PC-3 (cell line): ENCODE results near the gene PTPRD. TPM values are rescaled to one million over a fixed set of nuclear protein-coding genes. Genes with fewer than 3 reads are reported as not detected.

Source experiments
- ATAC-seq: fragments of 200-7000 bp; cut with Tn5 transposase; 2 replicates; pipeline ENCODE4 v1.9.1; 2020; ENCODE audit warnings: mild to moderate bottlenecking, moderate library complexity
- BruUV-seq: library from RNA; stranded (reverse); fragments of 400-500 nt; replicated peaks from 2 replicates; lab custom pipeline; 2021; lab: Mats Ljungman, UMichigan
- CTCF ChIA-PET: fragments of 300-600 bp; sonication (Branson Sonifier 250); formaldehyde crosslinking; loops from one replicate; lab custom pipeline; 2022; ENCODE audit warnings: antibody characterized with exemption; lab: Charles Lee
- POLR2A ChIA-PET: fragments of 300-600 bp; sonication (Branson Sonifier 250); formaldehyde crosslinking; loops from one replicate; lab custom pipeline; 2022; ENCODE audit warnings: antibody characterized with exemption; ENCODE audit not compliant: unreplicated experiment; lab: Charles Lee
- DNase-seq: peaks from one replicate; pipeline ENCODE4 v3.0.0-alpha.2; 2015
- H2AFZ ChIP-seq: fragments of 300-600 bp; sonication (generic); 2 replicates; pipeline ENCODE4 v1.6.0; 2016; ENCODE audit warnings: antibody characterized with exemption, low read length
- H3F3A ChIP-seq: fragments of 300-600 bp; sonication (generic); one replicate; pipeline ENCODE4 v1.6.0; 2017; ENCODE audit warnings: antibody characterized with exemption, low read length, control low read depth, mild to moderate bottlenecking; ENCODE audit not compliant: unreplicated experiment
- H3K27ac ChIP-seq: fragments of 300-600 bp; sonication (generic); 2 replicates; pipeline ENCODE4 v1.5.1; 2016; ENCODE audit warnings: mild to moderate bottlenecking, low read length
- H3K27me3 ChIP-seq: fragments of 300-600 bp; sonication (generic); 2 replicates; pipeline ENCODE4 v1.6.1; 2016; ENCODE audit warnings: low read length, mixed read lengths
- H3K36me3 ChIP-seq: fragments of 300-600 bp; sonication (generic); 2 replicates; pipeline ENCODE4 v1.6.1; 2016; ENCODE audit warnings: low read depth, mixed run types, low read length, mixed read lengths
- H3K4me1 ChIP-seq: fragments of 300-600 bp; sonication (generic); 2 replicates; pipeline ENCODE4 v1.5.1; 2016; ENCODE audit warnings: low read length; ENCODE audit not compliant: insufficient read depth
- H3K4me2 ChIP-seq: fragments of 300-600 bp; sonication (generic); 2 replicates; pipeline ENCODE4 v1.6.0; 2016; ENCODE audit warnings: low read length
- H3K4me3 ChIP-seq: fragments of 300-600 bp; sonication (generic); 2 replicates; pipeline ENCODE4 v1.5.1; 2016; ENCODE audit warnings: mild to moderate bottlenecking, low read length, mixed read lengths
- H3K79me2 ChIP-seq: fragments of 300-600 bp; sonication (generic); 2 replicates; pipeline ENCODE4 v1.6.1; 2017; ENCODE audit warnings: low read length, mixed read lengths
- H3K9ac ChIP-seq: fragments of 300-600 bp; sonication (generic); 2 replicates; pipeline ENCODE4 v1.6.0; 2016; ENCODE audit warnings: mild to moderate bottlenecking, low read length
- H3K9me2 ChIP-seq: fragments of 300-600 bp; sonication (generic); replicated peaks from 2 replicates; pipeline ENCODE4 v1.6.1; 2016; ENCODE audit warnings: mixed run types, low read length, mixed read lengths
- H3K9me3 ChIP-seq: fragments of 300-600 bp; sonication (generic); 2 replicates; pipeline ENCODE4 v1.6.1; 2016; ENCODE audit warnings: low read length, mixed read lengths
- H4K20me1 ChIP-seq: fragments of 300-600 bp; sonication (generic); 2 replicates; pipeline ENCODE4 v1.6.1; 2016; ENCODE audit warnings: low read length, mixed read lengths
- CTCF ChIP-seq: fragments of 300-600 bp; sonication (generic); conservative IDR thresholded peaks from 2 replicates; pipeline ENCODE4 v1.5.1; 2017; ENCODE audit warnings: antibody characterized with exemption, low read depth, mild to moderate bottlenecking, low read length
- EZH2 ChIP-seq: fragments of 300-600 bp; sonication (generic); IDR thresholded peaks from one replicate; pipeline ENCODE4 v1.6.1; 2017; ENCODE audit warnings: antibody characterized with exemption, mild to moderate bottlenecking, low read length; ENCODE audit not compliant: unreplicated experiment
- EZH2phosphoT487 ChIP-seq: fragments of 300-600 bp; sonication (generic); IDR thresholded peaks from 2 replicates; pipeline ENCODE4 v1.6.1; 2018; ENCODE audit warnings: mild to moderate bottlenecking, antibody characterized with exemption, low read length, borderline replicate concordance
- intact Hi-C: fragments of 100-400 bp; cut with micrococcal nuclease; formaldehyde crosslinking; loops from 2 replicates; pipeline ENCODE4 v1.9.0; 2023
- total RNA-seq: library from RNA; depleted of rRNA; stranded (reverse); fragments of >200 nt; gene quantifications from 2 replicates; pipeline ENCODE4 v1.2.3, GENCODE V29; 2014

PTPRD gene
- total RNA-seq, 1 experiment from 2014 or later = not detected

- no peak overlapping the region for H3K27ac ChIP-seq
- intact Hi-C loops = no loop called here
- no peaks in the 10 kb centered on the region for H3F3A ChIP-seq
- DNase-seq (no peak), ATAC-seq (no peak)
- H3K4me2 ChIP-seq = no peak overlapping the region
- H2AFZ ChIP-seq = no peak overlapping the region
- no peak overlapping the region for H3K9ac ChIP-seq
- no peaks in the 10 kb centered on the region for H3K27me3 ChIP-seq
- H3K4me1 ChIP-seq = no peaks in the 10 kb centered on the region
- no peaks in the 10 kb centered on the region for H3K9me3 ChIP-seq
- no peaks in the 10 kb centered on the region for H3K9me2 ChIP-seq
- BruUV-seq = no TSS peak
- TF ChIP-seq CTCF (no peak), EZH2phosphoT487 (no peak), EZH2 (no peak)
- H3K4me3 ChIP-seq = no peak overlapping the region
- no peaks in the 10 kb centered on the region for H3K36me3 ChIP-seq
- ChIA-PET POLR2A (no interaction called here), CTCF (no interaction called here)
- no peaks in the 10 kb centered on the region for H3K79me2 ChIP-seq
- H4K20me1 ChIP-seq = no peaks in the 10 kb centered on the region
These were observed 1052.3 kb downstream of the PTPRD start for GRCh38 chr9:9560382-9561035.

- Histone ChIP-seq H3K36me3 (no peaks in the 10 kb centered on the region), H3K9ac (no peak overlapping the region), H2AFZ (no peak overlapping the region), H3K79me2 (no peaks in the 10 kb centered on the region), H4K20me1 (no peaks in the 10 kb centered on the region), H3K4me1 (no peaks in the 10 kb centered on the region), H3K27ac (no peak overlapping the region), H3K4me3 (no peak overlapping the region), H3K4me2 (no peak overlapping the region), H3F3A (no peaks in the 10 kb centered on the region), H3K9me3 (no peaks in the 10 kb centered on the region), H3K27me3 (no peaks in the 10 kb centered on the region), H3K9me2 (no peaks in the 10 kb centered on the region)
- intact Hi-C loops = no loop called here
- ChIA-PET POLR2A (no interaction called here), CTCF (no interaction called here)
- DNase-seq (no peak), ATAC-seq (no peak)
- TF ChIP-seq EZH2phosphoT487 = no peak
- BruUV-seq = no TSS peak
These were observed 1053.9 kb downstream of the PTPRD start for GRCh38 chr9:9558907-9559306.

GRCh38 chr9:9557804-9558334 is 1054.9 kb downstream of the PTPRD start:
- ATAC-seq = no peak
- Histone ChIP-seq H3K79me2 (no peaks in the 10 kb centered on the region), H3K9me2 (no peaks in the 10 kb centered on the region), H3K27me3 (no peaks in the 10 kb centered on the region), H3K27ac (no peak overlapping the region), H2AFZ (no peak overlapping the region), H3K4me1 (no peaks in the 10 kb centered on the region), H4K20me1 (no peaks in the 10 kb centered on the region), H3F3A (no peaks in the 10 kb centered on the region), H3K4me3 (no peak overlapping the region), H3K9ac (no peak overlapping the region), H3K36me3 (no peaks in the 10 kb centered on the region), H3K4me2 (no peak overlapping the region), H3K9me3 (no peaks in the 10 kb centered on the region)
- ChIA-PET CTCF (no interaction called here), POLR2A (no interaction called here)
- intact Hi-C loops = no loop called here
- no peak for TF ChIP-seq EZH2phosphoT487
- DNase-seq = no peak
- no TSS peak for BruUV-seq
